AG10803 (cell line): ENCODE data around the gene ZNF407.

ENCODE experiments used
- DNase-seq: peaks from one replicate; pipeline ENCODE4 v3.0.0; 2010; ENCODE audit warnings: low read depth
- H3K4me3 ChIP-seq: 2 replicates; pipeline ENCODE4 v1.5.1; 2011; ENCODE audit warnings: mild to moderate bottlenecking, low read length, control low read depth
- CTCF ChIP-seq: conservative IDR thresholded peaks from 2 replicates; pipeline ENCODE4 v1.5.1; 2011; ENCODE audit warnings: mild to moderate bottlenecking, low read length, control low read depth, inconsistent platforms

ZNF407 gene

GRCh38 chr18:74597662-74598349 is at the start of gene ZNF407:
ZNF407 (plus strand) TSS chr18:74597870; CDS start chr18:74631020, 33,150 bp downstream.
- TF ChIP-seq CTCF: no peak
- DNase-seq: peak; percentile 91
- H3K4me3 ChIP-seq: peak within 1 kb of the TSS; percentile 90

- H3K4me3 ChIP-seq: no peak overlapping the region
- DNase-seq: no peak
- no peak for TF ChIP-seq CTCF
Observed at GRCh38 chr18:74549591-74550104, 48.0 kb upstream of the ZNF407 start.

- no peak for DNase-seq
- no peak overlapping the region for H3K4me3 ChIP-seq
- TF ChIP-seq CTCF: no peak
Observed at GRCh38 chr18:74550886-74551285, 46.8 kb upstream of the ZNF407 start.

- no peak for DNase-seq
- TF ChIP-seq CTCF: no peak
- H3K4me3 ChIP-seq: no peak overlapping the region
Observed at GRCh38 chr18:74551452-74551851, 46.2 kb upstream of the ZNF407 start.

GRCh38 chr18:74551936-74552555 is 45.6 kb upstream of the ZNF407 start:
- peak; percentile 94 for TF ChIP-seq CTCF
- DNase-seq: peak; percentile 76
- H3K4me3 ChIP-seq: no peak overlapping the region

- no peak for TF ChIP-seq CTCF
- DNase-seq: no peak
Observed at GRCh38 chr18:74556126-74556525, 41.5 kb upstream of the ZNF407 start.

GRCh38 chr18:74558096-74558495 is 39.6 kb upstream of the ZNF407 start:
- TF ChIP-seq CTCF: no peak

More at GRCh38 chr18:74556126-74556525, 41.5 kb upstream of the ZNF407 start:
- H3K4me3 ChIP-seq: no peak overlapping the region

More at GRCh38 chr18:74558096-74558495, 39.6 kb upstream of the ZNF407 start:
- H3K4me3 ChIP-seq: no peak overlapping the region
- no peak for DNase-seq
